Thyroid gland (tissue), 4 donors: ENCODE data around the gene RAI1. TPM values are rescaled to one million over a fixed set of nuclear protein-coding genes. Genes with fewer than 3 reads are reported as not detected.
A peak's percentile ranks its signal among the peaks of the same experiment; 100 is the strongest.

ENCODE experiments used
- DNase-seq, 2 donors: peaks; one replicate each; pipeline ENCODE4 v3.0.0-alpha.2; 2019
- H3K27ac ChIP-seq, 3 donors: fragments of 200-600 bp; sonication (generic); 1 replicate in 2 of 3; 2 replicates in 1 of 3; pipeline ENCODE4 v1.5.1; 2016 to 2019; ENCODE audit warnings: mild to moderate bottlenecking in 1 of 3, moderate library complexity in 1 of 3
- H3K27me3 ChIP-seq: fragments of 200-600 bp; sonication (generic); one replicate; pipeline ENCODE4 v1.5.1; 2019
- H3K36me3 ChIP-seq, 2 donors: fragments of 200-600 bp; sonication (generic); one replicate each; pipeline ENCODE4 v1.5.1; 2016 to 2019
- H3K4me1 ChIP-seq, 2 donors: fragments of 200-600 bp; sonication (generic); one replicate each; pipeline ENCODE4 v1.5.1; 2017 to 2019
- H3K4me3 ChIP-seq, 3 donors: fragments of 200-600 bp; sonication (generic); replicated peaks in 1 of 3; 1 replicate in 2 of 3; 2 replicates in 1 of 3; pipeline ENCODE4 v1.5.1; 2016; ENCODE audit warnings: mild to moderate bottlenecking in 1 of 3
- H3K9me3 ChIP-seq: fragments of 200-600 bp; sonication (generic); one replicate; pipeline ENCODE4 v1.5.1; 2017
- POLR2A ChIP-seq, 2 donors: fragments of 450-650 bp; IDR thresholded peaks; one replicate each; pipeline ENCODE4 v1.6.1; 2017; ENCODE audit warnings: antibody characterized with exemption in 2 of 2, mild to moderate bottlenecking in 2 of 2, moderate library complexity in 1 of 2
- WGBS, 2 donors: methylation state at CpG; one replicate each; pipeline ENCODE4 v1.1.5; 2017; 5-methylcytosine and 5-hydroxymethylcytosine counted together
- intact Hi-C: fragments of 100-400 bp; cut with DNase I; formaldehyde crosslinking; loops from one replicate; pipeline ENCODE4 v1.15.1; 2023
- total RNA-seq, 4 donors: library from RNA; depleted of rRNA; stranded (reverse); fragments of >200 nt; gene quantifications; one replicate each; pipeline ENCODE4 v1.2.3, GENCODE V29; 2016
- TF ChIP-seq, protein P1 (sequence below), 6 experiments: fragments of 200-600 bp in 3 of 6; fragments of 450-650 bp in 3 of 6; sonication (generic) in 3 of 6; IDR thresholded peaks; one replicate each; pipeline ENCODE4 v1.5.1; 2016 to 2019; ENCODE audit warnings: antibody characterized with exemption in 6 of 6, mild to moderate bottlenecking in 2 of 6, inconsistent platforms in 1 of 6, moderate library complexity in 1 of 6

The RAI1 gene
- total RNA-seq, 4 donors from 2014 or later = 19.1 to 52.3 (median 34.1) TPM

DNA sequence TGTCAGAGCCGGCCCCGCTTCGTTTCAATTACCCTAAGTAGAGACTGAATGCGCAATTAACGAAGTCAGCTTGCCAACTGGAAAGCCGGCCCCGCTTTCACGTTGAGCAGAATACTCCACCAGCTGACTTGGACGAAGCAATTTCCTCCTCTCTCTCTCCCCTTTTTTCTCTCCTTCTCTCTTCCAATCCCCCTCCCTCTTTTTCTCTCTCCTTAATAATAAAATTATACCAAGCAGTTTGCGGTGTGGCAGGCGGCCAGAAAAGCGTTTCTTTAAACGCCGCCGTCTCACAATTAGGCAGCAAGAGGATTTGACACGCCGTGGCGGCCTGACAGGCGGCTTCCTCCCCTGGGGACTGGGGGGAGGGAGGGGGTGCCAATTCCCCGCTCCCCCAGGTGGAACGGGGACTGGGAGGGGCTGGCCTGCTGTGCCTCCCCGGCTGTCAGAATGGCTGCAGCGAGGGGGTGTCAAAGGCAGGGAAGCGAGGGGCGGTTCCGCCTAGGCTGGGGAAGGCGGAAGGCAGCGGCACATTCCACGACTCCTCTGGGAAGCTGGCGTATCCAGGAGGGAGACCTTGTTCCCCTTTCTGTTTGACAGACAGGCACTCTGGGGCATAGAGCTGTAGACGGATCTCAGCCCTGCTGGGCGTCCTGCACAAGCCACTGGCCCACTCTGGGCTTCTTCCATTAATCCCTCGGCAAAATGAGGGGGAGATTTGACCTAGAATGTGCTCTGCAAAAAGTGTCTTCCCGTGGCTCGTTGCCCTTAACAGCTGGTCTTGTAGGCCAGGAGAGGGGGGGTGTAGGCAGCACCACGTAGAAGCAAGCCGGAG is 102.8 kb downstream of the RAI1 start:
- intact Hi-C loops = no loop called here
- peaks cover 50 to 70% of the 10 kb centered on the region in 2 donors for H3K4me1 ChIP-seq
- DNase-seq = peak; percentile 80 to 83

DNA sequence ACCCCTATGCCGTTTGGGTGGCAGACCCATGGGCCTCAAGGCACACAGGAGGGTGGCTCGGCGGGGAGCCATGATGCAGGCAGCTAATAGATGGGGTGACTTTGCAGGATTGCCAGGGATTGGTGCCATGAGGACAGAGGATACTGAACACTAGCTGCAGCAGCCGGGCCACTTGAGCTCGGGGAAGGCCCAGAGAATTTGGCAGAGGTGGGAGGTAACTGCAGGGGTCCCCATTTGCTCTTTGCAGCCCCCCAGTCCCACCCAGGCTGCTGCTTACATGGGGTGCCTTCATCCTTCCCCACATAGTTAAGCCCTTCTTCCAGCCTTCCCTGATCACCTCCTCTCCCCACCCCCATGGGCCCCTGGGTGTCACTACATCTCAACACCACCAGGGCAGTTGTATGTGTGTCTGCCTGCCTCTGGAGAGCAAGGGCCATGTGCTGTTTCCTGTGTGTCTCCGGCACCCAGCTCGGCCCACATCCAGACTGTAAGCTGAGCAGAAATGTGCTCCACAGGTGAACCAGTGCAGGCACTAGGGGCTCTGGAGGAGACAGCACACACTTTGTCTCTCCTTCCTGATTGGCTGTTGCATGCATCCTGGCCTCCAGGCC is 103.5 kb downstream of the RAI1 start:
- peak in 1 of 2 donors; percentile 21 for TF ChIP-seq POLR2A (IDR thresholded peaks at IDR 0.05)
- TF ChIP-seq, protein P1, sequence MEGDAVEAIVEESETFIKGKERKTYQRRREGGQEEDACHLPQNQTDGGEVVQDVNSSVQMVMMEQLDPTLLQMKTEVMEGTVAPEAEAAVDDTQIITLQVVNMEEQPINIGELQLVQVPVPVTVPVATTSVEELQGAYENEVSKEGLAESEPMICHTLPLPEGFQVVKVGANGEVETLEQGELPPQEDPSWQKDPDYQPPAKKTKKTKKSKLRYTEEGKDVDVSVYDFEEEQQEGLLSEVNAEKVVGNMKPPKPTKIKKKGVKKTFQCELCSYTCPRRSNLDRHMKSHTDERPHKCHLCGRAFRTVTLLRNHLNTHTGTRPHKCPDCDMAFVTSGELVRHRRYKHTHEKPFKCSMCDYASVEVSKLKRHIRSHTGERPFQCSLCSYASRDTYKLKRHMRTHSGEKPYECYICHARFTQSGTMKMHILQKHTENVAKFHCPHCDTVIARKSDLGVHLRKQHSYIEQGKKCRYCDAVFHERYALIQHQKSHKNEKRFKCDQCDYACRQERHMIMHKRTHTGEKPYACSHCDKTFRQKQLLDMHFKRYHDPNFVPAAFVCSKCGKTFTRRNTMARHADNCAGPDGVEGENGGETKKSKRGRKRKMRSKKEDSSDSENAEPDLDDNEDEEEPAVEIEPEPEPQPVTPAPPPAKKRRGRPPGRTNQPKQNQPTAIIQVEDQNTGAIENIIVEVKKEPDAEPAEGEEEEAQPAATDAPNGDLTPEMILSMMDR (IDR thresholded peaks at IDR 0.05) = peak in 2 of 6 experiments; percentile 19 to 25
- intact Hi-C loops = no loop called here

More for the DNA sequence above, 102.8 kb downstream of the RAI1 start:
- Histone ChIP-seq H3K4me3 (peak overlapping the region in 2 of 3 donors; percentile 41 to 63), H3K27ac (peak overlapping the region; percentile 88 to 97 (median 96)), H3K9me3 (no peaks in the 10 kb centered on the region), H3K27me3 (no peaks in the 10 kb centered on the region), H3K36me3 (no peaks in the 10 kb centered on the region)
- 4 to 9% methylated on average over 27 to 37 of the region's 37 CpGs for WGBS, 2 donors
- TF ChIP-seq POLR2A (IDR thresholded peaks at IDR 0.05) = peak in 1 of 2 donors; percentile 12
- TF ChIP-seq, protein P1 (IDR thresholded peaks at IDR 0.05) = no peak

DNA sequence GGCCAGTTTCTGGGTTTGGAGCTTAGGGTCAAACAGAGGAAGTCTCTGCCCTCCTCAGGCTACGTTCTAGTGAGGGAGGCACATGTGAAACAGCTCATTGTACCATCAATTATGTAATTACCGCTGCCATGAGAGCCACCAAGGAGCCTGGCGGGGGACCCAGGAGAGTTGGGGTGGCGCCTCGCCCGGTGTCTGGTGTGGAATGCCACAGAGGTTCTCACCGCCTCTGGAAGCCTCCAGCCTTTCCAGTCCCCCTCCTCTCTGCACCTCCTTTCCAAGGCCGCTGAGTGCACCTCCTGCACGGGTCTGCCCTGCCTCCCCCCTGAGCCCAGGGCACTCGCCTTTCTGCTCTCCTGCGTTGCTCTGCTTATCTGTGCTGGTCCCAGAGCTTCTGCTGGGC is 104.1 kb downstream of the RAI1 start:
- peak; percentile 54 to 70 for DNase-seq
- peak overlapping the region; percentile 88 to 97 (median 96) for H3K27ac ChIP-seq

More for the DNA sequence above, 103.5 kb downstream of the RAI1 start:
- H3K4me1 ChIP-seq = peaks cover 51 to 68% of the 10 kb centered on the region in 2 donors
- H3K27me3 ChIP-seq = no peaks in the 10 kb centered on the region
- no peaks in the 10 kb centered on the region for H3K9me3 ChIP-seq
- no peak overlapping the region for H3K4me3 ChIP-seq
- H3K36me3 ChIP-seq = no peaks in the 10 kb centered on the region
- DNase-seq = peak; percentile 29 to 43
- peak overlapping the region; percentile 88 to 97 (median 96) for H3K27ac ChIP-seq
- 53 to 69% methylated on average over 7 of the region's 7 CpGs for WGBS, 2 donors

DNA sequence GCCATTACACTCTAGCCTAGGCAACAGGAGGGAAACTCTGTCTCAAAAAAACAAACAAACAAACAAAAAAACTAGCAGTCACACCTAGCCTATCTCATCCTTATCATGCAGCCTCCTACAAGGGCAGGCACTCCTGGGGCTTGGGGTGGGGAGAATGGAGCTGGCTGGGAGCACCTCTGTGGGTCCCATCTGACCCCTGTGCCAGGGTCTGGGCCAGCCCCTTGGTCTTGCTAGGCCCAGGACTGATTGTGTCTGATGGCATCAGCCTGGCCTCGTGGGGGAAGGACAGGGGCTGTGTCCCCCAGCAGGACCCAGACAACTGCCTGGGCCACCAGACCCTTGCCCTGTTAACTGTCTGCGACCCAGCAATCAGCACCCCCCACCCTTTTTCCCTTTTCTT is 105.7 kb downstream of the RAI1 start:
- H3K9me3 ChIP-seq = no peaks in the 10 kb centered on the region
- no peak overlapping the region for H3K4me3 ChIP-seq
- H3K27me3 ChIP-seq = no peaks in the 10 kb centered on the region
- intact Hi-C loops = no loop called here
- peaks cover 48 to 68% of the 10 kb centered on the region in 2 donors for H3K4me1 ChIP-seq
- H3K27ac ChIP-seq = no peak overlapping the region
- TF ChIP-seq, protein P1 (IDR thresholded peaks at IDR 0.05) = no peak
- TF ChIP-seq POLR2A (IDR thresholded peaks at IDR 0.05) = no peak
- WGBS, 2 donors = 90 to 100% methylated on average over 2 of the region's 2 CpGs
- no peaks in the 10 kb centered on the region for H3K36me3 ChIP-seq
- DNase-seq = no peak

More for the DNA sequence above, 104.1 kb downstream of the RAI1 start:
- intact Hi-C loops = no loop called here
- 31 to 32% methylated on average over 7 to 11 of the region's 11 CpGs for WGBS, 2 donors
- TF ChIP-seq, protein P1 (IDR thresholded peaks at IDR 0.05) = no peak
- TF ChIP-seq POLR2A (IDR thresholded peaks at IDR 0.05) = no peak
- Histone ChIP-seq H3K27me3 (no peaks in the 10 kb centered on the region), H3K4me1 (peaks cover 55 to 71% of the 10 kb centered on the region in 2 donors), H3K9me3 (no peaks in the 10 kb centered on the region), H3K36me3 (no peaks in the 10 kb centered on the region), H3K4me3 (no peak overlapping the region)
